ENCODE results near the gene SS18L1.

SS18L1 gene

DNA sequence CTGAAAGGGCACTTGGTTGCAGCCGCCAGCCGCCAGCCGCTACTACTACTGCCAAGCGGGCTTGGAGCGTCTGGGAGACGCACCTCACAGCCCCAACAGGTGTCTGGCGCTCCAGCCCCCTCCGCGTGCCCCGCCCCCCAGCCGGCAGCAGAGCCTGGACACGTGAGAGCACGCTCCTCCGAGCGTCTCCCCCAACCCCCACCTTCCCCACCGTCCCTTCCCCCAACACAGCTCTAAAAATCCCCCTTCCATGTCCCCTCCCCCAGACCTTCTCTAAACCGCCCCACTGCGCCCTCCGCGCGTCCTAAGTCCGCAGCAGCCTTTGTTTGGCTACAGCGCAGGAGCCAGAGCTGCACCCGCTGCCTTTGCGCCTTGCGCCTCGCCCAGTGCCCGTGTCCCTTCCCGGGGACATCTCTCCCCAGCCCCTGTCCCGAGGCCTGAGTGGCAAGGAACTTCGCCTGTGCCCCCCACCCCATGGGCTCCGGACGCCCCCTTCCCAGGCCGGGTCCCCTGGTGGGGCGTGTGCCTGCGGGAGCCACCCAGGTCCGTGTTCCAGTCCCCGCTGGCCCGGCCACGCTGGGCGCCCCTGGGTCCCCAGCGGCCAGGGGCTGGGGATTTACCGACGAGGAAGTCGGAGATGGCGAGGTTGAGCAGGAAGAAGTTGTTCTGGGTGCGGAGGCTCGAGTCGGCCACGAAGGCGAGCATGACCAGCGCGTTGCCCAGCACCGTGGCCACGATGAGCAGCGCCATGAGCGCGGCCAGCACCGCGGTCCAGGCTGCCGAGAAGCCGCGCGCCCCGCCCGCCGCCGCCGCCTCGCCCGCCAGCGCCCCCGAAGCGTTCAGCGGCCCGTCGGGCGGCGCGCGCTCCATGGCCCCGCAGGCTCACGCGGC is 75.8 kb downstream of the SS18L1 start:
- no peak overlapping the region for H3K27ac ChIP-seq

GRCh38 chr20:62219992-62220665 is 76.6 kb downstream of the SS18L1 start, which contains the start of gene HRH3:
Gene HRH3 (minus strand): TSS chr20:62220278. CDS start chr20:62219970, 308 bp downstream.
- H3K27ac ChIP-seq: no peak within 1 kb of the TSS
- TF ChIP-seq CTCF (conservative IDR thresholded peaks at IDR 0.05) (no peak), ZFX (IDR thresholded peaks at IDR 0.05) (no peak)

More for the DNA sequence above, 75.8 kb downstream of the SS18L1 start:
- no peak for TF ChIP-seq ZFX (IDR thresholded peaks at IDR 0.05)
- no peak for TF ChIP-seq CTCF (conservative IDR thresholded peaks at IDR 0.05)

DNA sequence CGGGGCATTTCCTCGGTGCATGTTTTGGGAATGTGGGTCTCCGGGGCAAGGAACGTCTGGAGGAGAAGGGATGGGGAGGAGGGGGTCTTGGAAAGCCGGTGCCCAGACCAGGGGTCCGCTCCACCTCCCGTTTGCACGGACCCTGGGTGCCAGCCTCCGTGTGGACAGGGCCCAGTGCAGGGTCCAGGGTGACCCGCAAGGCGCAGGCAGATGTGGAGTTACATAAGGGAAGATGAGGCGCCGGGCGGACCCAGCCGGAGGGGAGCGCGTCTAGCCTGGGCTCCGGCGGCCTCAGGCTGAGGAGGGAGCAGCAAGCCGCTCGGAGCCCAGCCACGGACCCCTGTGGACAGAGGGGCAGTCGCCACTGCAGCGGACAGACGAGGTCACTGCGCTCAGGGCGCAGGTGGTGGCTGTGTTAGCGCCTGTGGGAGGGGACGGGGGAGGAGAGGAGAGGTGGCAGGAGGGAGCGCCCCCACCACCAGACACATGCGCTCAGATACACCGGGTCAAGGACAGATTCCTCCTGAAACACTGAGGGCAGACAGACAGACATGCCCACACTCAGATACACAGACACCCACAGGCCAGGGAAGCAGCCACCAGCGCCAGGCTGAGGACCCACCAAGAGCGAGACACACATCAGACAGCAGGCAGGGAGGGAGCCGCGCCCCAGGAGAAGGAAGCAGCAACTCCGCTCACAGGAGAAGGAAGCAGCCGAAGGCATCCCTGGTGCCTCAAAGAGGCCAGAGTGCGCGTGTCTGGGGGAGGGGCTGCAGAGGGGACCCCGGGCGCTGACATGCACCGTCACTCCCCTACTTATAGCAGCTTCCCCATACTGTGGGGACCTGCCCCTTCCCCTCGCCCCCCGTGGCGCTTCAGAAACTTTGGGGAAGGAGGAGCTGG is 77.3 kb downstream of the SS18L1 start:
- H3K27ac ChIP-seq: no peak overlapping the region
- TF ChIP-seq CTCF (conservative IDR thresholded peaks at IDR 0.05) (no peak), ZFX (IDR thresholded peaks at IDR 0.05) (no peak)

- no peak for TF ChIP-seq CTCF (conservative IDR thresholded peaks at IDR 0.05)
- TF ChIP-seq ZFX (IDR thresholded peaks at IDR 0.05): no peak
Observed at GRCh38 chr20:62222266-62222850, 78.8 kb downstream of the SS18L1 start.

DNA sequence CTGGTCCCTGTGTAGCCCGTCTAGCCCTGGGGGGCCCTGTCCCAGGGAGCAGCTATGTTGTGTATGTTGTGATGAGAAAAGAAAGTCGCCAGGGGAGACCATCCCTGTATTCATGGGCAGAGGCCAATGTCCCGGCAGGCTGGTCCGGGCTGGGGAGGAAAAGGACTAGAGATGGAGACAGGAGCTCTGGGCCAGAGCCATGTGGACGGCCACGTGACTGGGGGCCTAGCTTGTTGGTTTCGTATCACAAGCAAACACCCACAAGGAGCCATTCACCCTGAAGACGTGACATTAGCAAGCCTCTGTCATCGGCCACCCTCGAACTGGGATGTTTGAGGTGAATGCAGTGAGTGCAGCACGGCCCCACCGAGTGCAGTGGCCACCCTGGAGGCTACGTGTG is 79.4 kb downstream of the SS18L1 start:
- TF ChIP-seq ZFX (IDR thresholded peaks at IDR 0.05): no peak
- no peak for TF ChIP-seq CTCF (conservative IDR thresholded peaks at IDR 0.05)

More at GRCh38 chr20:62222266-62222850, 78.8 kb downstream of the SS18L1 start:
- H3K27ac ChIP-seq: no peak overlapping the region

DNA sequence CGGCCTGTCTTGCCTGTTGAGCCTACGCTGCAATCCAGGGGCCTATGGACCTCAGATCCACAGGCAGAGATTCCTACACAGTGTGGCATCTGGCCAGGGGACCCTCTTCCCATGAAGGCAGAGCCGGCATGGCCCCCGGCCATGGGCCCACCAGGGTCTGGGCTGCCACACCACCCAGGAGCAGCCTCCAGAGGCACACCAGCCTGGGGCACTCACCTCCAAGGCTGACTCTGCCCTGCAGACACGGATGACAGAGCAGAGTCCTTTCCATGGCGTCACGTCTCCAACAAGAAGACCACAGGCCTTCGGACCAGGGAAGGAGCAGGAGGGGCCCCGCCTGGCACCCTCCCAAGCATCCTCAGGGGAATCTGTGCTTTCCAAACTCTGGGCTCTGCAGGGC is 80.0 kb downstream of the SS18L1 start:
- no peak for TF ChIP-seq ZFX (IDR thresholded peaks at IDR 0.05)
- TF ChIP-seq CTCF (conservative IDR thresholded peaks at IDR 0.05): no peak
- no peak overlapping the region for H3K27ac ChIP-seq

More for the DNA sequence above, 79.4 kb downstream of the SS18L1 start:
- no peak overlapping the region for H3K27ac ChIP-seq

All from C4-2B (cell line).